ENCODE measurements around the gene RERE.

Gene RERE

DNA sequence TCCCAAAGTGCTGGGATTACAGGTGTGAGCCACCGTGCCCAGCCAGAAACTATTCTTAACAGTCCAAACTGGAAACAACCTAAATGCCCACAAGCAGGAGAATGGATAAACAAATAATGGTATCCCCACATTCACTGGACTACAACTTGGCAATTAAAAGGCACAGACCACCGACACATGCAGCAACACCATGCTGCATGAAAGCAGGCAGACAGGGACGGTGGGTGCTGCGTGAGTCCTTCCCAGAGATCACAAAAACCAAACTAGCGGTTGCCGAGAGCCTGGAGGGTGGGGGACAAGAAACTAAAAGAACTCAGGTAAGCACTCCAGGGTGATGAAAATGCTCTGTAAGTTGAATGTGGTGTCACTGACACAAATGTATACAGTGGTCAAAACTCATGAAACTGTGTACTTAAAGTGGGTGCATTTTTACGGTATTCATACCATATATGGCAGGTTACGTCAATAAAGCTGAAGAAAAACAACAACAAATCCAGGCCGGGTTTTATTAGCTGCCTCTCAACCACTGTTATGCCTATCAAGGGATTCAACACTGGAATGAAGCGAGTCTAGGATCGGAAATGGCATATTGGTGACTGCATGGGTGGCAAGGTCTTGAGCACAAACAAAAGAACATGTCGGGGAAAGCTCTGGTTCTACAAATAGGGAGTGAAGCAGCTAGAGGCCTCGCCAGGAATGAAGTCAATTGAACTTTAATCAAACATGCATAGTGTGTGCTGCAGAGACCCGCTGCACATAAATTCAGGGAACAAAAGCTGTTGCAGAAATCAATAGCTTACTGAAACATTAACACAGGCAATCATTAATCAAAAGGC is 447.2 kb downstream of the RERE start:
- no peak for DNase-seq

- no peak for DNase-seq
Measured at GRCh38 chr1:8368956-8369639, 448.3 kb downstream of the RERE start.

GRCh38 chr1:8367571-8368194 is 449.8 kb downstream of the RERE start:
- no peak for DNase-seq

- no peak for DNase-seq
Measured at GRCh38 chr1:8365661-8366362, 451.6 kb downstream of the RERE start.

DNA sequence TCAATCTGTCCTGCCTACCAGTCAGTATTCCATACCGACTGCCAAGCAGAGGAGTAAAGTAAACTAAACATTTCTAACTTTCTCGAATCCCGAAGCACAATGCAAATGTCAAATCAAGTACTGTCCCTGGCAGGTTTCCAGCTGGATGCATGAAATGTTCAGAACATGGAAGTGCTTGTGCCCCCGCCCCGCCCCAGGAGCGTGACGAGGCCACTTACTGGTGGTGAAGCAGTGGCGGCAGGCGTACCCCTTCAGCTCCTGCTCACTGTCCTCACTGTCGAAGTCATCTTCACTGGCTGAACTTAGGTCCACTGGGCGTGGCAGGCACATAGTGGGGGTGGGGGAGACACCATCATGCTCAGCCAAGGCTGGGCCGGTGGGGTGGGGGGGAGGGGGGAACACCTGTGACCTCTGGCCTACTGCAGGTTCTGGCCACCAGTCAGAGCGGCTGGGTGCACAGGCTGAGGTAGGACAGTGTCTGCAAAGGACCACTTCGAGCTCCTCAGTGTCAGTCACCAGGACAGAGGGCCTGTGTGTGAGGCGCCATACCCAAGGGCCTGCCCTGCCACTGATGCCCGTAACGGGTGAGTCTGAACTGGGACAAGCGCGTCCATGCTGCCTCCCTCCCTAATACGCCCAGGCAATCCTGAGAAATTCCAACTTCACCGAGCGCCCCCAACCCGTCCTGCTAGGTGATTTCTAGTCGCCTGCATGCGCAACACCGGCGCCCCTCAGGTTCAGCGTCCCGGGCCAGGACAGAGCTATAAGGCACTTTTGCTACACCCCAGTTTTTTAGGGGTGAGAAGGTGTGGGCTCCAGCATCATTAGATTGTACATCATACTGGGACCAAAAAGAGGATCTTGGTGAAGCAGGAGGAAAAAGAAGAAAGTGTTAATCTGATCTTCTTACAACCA is 452.7 kb downstream of the RERE start:
- no peak for DNase-seq

DNA sequence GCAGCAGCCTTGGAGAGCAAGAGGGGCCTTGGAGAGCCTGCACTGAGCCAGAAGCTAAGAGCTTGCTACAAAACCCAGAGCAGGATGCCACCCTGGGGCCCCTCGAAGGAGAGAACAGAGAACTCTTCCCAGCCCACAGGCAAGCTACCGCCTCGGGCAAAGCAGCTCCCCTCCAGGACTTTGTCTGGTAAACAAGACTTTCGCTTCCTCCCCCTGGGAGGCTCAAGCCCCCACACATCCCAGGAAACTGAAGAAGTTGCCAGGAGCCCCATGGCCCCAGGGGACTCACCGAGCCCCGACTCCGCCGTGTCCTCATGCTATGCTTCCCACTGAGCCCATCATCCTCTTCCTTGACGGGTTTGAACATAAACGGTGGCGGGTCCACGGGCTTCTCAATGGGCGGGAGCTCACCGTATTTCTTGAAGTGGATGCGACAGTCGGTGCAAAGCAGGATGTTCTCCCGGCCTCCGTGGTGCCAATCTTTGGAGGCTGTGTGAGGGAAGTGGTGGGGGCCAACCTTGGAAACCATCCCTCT is 453.6 kb downstream of the RERE start:
- no peak for DNase-seq

- DNase-seq = no peak
Measured at GRCh38 chr1:8363186-8363766, 454.2 kb downstream of the RERE start.

DNA sequence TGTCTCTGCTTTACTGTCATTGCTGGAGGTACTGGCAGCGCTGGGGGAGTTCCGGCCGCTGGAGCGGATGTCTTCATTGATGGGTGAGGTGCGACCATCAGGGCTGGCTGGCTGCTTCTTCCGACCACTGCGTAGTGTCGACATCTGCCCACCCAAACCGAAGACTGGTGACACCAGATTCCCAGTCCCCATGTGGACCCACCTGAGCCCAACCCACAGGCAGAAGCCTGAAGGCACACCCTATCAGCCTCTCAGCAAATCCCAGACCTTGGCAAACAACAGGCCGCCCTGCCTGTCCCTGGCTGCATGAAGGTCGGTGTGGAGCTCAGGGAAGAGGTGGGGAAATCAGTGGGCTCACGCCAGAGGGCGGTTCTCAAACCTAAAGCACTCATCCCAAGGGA is 454.7 kb downstream of the RERE start:
- DNase-seq = no peak

DNA sequence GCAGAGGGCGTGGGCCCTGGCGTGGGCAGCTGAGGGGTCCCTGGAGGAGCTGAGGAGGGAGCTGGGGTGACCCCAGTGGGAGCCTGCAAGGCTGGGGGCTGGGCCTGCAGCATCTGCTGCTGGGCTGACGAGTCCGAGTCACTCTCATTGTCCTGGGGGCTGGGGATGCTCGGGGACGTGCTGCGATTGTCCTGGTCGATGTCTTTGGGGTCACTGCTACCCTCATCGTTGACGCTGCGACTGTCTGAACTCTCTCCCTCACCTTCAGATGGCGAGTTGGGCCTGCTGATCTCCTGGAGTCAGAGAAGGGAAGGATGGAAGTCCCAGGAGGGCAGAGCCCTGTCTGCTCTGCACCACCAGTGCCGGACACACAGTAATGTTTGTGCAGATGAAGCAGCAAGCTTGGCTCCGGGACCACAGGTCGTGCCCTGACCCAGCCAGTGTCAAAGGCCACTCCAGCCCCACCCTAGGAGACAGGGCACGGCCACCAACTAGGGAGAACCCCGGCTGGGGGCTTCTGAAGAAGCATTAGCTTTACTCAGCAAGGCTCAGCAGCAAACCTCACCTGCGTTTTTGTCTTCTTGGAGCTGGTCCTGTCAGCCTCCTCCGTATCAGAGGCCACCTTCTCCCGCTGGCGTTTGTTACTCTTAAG is 456.1 kb downstream of the RERE start:
- no peak for DNase-seq

- no peak for DNase-seq
Measured at GRCh38 chr1:8360493-8361197, 456.8 kb downstream of the RERE start.

DNA sequence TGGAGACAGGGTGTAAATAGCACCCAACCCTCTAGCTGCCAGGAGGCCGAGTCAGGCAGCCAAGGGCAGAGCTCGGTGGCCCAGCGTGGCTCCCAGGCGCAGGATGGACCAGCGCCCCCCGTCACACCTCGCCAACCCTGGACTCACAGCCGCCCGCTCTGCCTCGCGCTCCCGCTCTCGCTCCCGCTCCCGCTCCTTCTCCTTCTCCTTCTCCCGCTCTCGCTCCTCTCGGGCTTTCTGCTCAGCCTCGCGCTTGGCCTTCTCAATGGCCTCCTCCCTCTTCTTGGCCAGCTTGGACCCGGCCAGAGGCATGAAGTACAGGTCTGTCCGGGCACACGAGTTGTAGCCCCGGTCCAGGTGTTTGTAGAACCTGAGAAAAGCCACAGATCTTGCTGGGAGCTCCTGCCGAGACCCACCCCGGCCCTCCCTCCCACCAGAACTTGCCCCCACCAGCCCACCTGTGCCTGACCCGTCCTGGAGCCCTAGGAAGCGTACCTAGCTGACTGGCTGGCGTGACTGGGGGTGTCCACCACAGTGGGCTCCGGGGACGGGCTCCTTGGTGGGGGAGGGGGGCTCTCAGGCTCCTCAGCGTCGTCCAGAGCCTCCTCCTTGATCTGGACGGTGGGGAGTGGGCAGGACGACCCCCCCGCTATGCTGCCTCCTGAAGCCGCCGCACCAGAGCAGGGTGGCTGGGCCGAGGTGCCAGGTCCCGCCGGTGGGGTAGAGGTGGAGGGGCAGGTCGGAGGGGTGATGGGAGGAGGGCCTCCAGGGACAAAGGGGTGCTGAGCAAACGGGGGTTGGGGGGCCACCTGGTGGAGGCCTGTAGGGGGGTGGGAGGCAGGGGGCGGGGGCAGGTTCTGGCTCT is 457.6 kb downstream of the RERE start:
- DNase-seq = no peak

DNA sequence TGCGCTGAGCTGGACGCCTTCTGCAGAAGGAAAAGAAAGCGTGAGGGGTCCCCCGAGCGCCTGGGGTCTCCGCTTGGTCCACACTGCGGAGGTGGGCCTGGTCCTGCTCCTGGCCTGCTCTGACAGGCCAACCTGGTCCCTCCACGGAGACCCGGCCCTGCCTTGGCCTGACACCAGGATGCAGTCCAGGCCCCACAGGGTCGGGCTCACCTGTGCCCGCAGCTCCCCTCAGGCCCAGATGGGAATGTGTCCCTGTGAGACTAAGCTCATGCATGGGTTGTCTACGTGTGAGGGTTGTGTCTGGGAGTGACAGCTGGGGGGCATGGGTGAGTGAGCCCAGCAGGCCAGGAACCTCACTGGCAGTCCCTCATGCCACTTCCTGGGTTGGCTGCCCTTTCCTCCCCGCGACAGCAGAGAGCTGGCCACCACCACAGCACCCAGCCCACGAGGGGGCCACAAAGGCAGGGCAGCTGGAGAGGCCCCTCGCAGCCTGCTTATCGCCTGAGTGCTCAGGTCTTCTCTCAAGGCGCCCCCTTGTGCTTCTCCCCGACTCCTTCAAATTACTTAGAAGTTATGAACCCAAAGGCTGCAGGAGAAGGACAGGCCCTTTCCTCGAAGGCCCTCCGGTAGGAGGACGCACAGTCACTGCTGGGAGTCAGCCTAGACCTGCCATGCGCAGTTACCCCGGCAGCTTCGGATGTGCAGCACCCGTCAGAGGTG is 458.4 kb downstream of the RERE start:
- DNase-seq = no peak

GRCh38 chr1:8358241-8358896 is 459.1 kb downstream of the RERE start:
- no peak for DNase-seq

- no peak for DNase-seq
Measured at GRCh38 chr1:8357329-8358101, 459.9 kb downstream of the RERE start.

DNA sequence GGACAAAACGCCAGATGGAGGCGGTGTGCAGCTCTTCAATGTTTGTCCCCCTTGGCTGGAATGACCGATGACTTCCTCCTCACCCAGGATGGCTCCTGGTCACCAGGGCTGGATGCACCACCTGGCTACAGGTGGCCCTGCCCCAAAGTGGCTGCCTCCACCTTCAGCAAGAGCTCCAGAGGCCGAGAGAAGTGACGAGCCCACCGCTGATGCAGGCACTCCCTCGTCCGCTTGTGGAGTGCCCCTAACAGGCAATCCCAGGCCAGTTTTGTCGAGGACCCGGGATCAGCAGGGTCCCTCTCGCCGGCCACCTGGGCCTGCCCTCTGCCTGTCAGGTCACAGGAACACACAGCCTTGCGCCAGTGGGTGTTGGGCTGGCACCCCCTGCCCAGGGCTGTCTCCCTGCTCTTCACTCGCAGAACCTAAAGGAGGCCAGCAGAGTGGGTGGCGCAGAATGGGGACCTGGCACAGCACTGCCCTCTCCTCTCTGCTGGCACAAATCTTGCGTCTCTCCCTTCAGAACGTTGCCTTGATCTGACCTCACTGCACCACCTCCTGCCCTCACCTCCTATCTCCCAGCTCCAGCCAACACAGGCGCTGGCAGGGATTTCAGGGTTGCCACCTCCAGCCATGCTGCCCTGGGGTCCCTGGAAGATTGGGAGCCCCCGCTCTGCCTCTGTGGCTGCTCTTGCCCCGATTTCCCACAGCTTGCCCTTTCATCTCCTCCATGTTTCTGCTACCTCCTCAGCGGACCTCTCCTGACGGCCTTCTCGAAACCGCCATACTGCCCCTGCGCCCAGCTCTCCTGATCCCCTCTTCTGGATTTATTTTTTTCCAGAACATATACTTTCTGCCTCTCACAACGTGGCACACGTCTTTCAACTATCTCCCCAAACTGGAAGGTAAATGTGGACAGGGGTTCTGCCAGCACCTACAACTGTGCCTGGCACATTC is 460.9 kb downstream of the RERE start:
- DNase-seq = no peak
